Sigmoid colon (tissue), 4 donors: ENCODE data around the gene KCNT1.

ENCODE experiments used
- EP300 ChIP-seq, 4 donors: sonication (generic); formaldehyde crosslinking; IDR thresholded peaks; one replicate each; pipeline ENCODE4 v1.6.1; 2017; ENCODE audit warnings: antibody characterized with exemption in 4 of 4
- POLR2A ChIP-seq, 2 donors: fragments of 450-650 bp; IDR thresholded peaks; one replicate each; pipeline ENCODE4 v1.6.1; 2016; ENCODE audit warnings: antibody characterized with exemption in 2 of 2, mild to moderate bottlenecking in 2 of 2, moderate library complexity in 2 of 2
- TF ChIP-seq, protein P1 (sequence below), 4 experiments: fragments of 450-650 bp in 3 of 4; fragments of 200-600 bp in 1 of 4; IDR thresholded peaks; one replicate each; pipeline ENCODE4 v1.5.1; 2016 to 2019; ENCODE audit warnings: antibody characterized with exemption in 4 of 4, mild to moderate bottlenecking in 3 of 4, moderate library complexity in 2 of 4

GRCh38 chr9:135718616-135719015, 16.6 kb downstream of the KCNT1 start:
- TF ChIP-seq, protein P1, sequence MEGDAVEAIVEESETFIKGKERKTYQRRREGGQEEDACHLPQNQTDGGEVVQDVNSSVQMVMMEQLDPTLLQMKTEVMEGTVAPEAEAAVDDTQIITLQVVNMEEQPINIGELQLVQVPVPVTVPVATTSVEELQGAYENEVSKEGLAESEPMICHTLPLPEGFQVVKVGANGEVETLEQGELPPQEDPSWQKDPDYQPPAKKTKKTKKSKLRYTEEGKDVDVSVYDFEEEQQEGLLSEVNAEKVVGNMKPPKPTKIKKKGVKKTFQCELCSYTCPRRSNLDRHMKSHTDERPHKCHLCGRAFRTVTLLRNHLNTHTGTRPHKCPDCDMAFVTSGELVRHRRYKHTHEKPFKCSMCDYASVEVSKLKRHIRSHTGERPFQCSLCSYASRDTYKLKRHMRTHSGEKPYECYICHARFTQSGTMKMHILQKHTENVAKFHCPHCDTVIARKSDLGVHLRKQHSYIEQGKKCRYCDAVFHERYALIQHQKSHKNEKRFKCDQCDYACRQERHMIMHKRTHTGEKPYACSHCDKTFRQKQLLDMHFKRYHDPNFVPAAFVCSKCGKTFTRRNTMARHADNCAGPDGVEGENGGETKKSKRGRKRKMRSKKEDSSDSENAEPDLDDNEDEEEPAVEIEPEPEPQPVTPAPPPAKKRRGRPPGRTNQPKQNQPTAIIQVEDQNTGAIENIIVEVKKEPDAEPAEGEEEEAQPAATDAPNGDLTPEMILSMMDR (IDR thresholded peaks at IDR 0.05): no peak
- TF ChIP-seq POLR2A (IDR thresholded peaks at IDR 0.05): no peak
- TF ChIP-seq EP300 (IDR thresholded peaks at IDR 0.05): no peak
